Fibroblast of skin of left quadriceps (primary cell): ENCODE measurements around the gene CPAMD8.
"Not testable (repeated sequence)": the region's sequence is repeated elsewhere in the genome, so short reads cannot be mapped to it uniquely, and the experiment has no call there.

Experiments
- DNase-seq, 2 experiments: peaks; one replicate each; pipeline ENCODE4 v3.0.0-alpha.2; 2013; ENCODE audit warnings: low read depth in 2 of 2

The CPAMD8 gene

DNA sequence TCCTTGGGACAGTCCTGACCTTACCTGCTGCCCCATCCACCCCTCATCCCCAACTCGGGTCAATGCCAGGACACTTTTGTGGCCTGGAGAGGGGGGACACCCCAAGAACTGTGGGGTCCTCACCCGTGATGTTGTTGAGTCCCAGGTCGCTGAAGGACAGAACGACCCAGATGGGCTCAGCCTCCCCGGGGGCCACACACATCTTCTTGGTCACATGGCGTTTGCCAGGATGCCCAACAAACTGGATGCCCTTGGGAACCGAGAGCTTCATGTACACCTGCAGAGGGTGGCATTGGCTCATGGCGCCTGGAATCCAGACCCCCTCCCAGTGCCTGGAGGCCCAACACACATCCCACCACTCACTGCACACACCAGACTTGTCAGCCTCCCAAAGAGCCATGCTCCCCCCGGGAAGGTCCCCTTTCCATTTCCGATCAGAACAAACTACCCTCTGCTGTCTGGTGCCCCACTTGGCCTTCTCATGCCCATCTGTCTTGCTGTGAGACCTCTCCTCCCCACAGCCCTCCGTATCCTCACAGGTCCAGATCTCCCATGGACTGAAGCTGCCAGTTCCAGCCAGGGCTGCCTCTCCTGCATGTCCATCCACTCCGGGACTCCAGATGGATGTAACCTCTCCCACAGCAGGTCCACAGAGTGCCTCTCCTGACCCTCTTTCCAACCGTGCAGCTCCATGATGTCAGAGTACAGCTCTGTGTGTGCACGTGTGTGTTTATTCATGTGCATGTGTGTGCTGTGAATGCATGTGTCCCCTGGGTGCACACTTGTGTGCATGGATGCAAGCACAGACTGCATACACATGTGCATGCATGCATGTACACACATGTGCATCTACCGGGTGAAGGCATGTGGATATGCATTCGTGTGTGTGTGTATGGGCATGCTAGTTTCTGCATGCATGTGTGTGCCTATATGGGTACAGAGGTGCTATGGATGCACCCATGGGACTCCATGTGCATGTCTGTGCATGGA is 79.4 kb downstream of the CPAMD8 start:
- no peak for DNase-seq

DNA sequence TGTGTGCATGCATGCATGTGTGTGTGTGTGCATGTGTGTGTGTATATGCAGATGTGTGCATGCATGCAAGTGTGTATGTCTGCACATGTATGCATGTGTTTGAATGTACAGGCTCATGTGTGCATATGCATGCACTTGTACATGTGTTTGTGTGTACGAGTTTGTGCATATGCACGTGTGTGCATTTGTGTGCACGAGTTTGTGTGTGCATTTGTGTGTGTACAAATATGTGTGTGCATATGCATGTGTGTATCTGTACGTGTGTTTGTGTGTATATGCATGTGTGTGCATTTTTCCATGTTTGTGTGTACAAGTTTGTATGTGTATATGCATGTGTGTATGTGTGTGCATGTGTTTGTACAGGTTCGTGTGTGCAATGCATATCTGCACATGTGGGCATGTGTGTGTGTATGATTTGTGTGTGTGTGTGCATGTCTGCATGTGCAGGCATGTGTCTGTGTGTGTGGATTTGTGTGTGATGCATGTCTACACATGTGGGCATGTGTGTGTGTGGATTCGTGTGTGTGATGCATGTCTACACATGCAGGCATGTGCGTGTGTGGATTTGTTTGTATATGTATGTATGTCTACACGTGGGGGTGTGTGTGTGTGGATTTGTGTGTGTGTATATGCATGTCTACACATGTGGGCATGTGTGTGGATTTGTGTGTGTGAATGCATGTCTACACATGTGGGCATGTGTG is 80.7 kb downstream of the CPAMD8 start:
- DNase-seq: no peak

DNA sequence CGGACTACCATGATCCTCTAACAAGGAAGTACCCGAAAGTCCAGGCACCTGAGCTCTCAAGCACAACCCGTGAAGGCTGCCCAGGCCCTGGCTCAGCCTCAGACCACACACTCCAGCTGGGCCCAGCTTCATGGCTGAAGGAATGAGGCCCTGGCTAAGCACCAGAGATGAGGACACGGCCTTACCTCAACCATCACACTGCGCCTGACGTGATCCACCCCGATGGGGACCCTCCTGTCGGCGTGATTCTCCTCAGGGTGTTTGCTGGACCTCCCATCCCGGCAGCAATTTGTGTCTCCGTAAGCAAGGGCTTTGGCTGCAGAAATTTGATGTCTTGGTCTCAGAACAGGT is 81.3 kb downstream of the CPAMD8 start:
- DNase-seq: no peak

DNA sequence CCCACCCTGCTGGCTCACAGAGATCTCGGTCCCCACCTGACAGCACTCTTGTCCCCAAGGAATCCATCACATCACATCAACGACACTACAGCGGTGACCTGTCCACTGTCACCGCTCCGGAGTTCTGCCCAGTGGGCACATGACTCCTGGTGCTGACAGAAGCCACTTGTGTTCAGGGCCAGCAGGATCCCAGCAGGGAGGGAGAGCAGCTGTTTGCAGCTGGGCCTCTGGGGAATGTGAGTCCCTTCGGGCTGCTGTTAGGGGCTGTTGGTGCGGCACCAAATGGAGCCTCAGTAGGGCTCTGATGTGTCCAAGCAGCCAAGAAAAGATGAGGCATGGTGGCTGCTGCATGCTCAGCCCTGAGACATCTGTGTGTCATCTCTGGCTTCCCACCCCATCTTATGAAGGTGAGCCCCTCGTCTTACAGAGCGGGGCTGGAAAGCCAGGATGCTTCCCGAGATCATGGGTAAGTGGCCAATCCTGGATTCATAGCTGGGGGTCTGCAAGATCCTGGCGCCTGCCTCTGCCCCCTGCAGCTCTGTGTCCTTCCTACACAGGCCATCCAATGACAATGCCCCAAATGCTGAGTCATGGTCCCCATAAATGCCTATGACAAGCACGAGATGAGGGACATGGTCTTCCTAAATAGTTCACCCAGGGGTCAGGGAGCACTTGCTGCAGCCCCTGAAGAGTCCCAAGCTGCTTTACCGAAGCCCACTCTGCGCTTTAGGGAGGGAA is 81.8 kb downstream of the CPAMD8 start:
- no peak for DNase-seq

DNA sequence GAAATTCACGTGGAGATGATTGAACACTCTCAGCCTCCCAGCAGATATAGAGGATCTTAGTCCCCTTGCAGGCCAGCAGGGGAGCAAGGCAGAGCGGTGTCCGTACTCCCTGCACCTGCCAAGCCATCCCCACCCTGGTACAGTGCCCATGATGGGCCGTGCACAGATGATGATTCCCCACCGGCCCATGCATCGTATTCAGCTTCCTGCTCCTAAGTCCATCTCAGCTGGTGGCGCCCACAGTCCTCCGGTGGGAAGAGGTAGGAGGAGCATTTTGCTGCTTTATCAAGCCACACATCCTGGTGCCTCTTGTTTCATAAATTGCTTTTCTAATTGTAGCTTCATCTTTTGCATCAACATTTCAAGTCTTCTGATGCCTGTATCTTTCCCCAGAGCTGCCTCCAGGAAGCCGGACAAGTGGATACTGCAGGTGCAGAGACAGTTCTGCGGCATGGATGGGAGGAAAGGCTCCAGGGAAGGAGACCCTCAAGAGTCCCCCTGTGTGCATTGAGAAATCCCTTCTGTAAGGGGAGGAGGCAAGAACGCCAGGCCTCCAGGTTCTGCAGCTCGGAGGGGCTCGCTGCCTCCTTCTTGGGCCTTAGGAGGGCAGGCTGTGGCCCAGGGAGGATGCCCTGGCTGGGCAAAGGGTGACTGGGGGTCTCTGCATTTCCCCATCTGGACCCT is 82.5 kb downstream of the CPAMD8 start:
- DNase-seq: no peak

DNA sequence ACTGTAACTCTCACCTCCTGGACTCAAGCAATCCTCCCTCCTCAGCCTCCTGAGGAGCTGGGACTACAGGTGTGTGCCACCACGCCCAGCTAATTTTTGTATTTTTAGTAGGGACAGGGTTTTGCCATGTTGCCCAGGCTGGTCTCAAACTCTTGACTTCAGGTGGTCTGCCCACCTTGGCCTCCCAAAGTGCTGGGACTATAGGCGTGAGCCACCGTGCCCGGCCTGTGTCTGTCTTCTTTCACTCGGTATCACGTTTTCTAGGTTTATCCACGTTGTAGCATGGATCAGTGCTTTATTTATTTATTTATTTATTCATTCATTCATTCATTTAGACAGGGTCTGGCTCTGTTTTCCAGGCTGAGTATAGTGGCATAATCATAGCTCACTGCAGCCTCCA is 83.5 kb downstream of the CPAMD8 start:
- DNase-seq: not testable (repeated sequence)

DNA sequence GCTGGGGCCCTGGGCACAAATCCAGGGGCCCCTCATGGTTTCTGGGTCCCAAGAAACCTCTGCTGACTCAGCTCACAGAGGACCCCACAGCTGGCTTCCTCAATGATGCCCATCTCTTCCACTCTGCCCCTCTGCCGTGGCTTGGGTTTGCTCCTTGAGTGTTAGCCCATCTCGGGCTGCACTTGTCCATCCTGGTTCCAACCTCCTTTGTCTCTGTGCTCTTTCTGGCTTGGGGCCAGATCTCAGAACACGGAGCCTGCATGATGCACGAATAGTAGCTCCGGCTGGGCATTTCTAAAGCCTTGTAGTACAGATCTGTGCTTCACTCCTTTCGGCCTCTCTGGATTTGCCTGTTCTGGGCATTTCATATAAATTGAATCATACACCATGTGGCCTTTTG is 84.0 kb downstream of the CPAMD8 start:
- no peak for DNase-seq

DNA sequence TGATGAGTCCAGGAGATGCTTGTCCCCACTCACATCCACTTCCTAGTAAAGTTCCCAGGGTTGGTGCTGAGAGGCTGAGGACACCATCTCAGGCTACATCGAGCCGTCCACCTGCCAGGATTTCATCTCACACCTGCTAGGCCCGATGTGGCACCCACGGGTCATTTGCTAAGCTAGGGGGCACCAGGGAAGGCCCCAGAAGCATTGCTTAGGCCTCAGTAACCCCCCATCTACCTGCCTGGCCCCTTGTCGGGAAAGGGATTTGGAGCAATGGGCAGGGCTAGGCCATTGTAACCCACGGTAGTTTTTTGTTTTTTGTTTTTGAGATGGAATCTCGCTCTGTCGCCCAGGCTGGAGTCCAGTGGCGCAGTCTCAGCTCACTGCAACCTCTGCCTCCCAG is 86.0 kb downstream of the CPAMD8 start:
- no peak for DNase-seq

DNA sequence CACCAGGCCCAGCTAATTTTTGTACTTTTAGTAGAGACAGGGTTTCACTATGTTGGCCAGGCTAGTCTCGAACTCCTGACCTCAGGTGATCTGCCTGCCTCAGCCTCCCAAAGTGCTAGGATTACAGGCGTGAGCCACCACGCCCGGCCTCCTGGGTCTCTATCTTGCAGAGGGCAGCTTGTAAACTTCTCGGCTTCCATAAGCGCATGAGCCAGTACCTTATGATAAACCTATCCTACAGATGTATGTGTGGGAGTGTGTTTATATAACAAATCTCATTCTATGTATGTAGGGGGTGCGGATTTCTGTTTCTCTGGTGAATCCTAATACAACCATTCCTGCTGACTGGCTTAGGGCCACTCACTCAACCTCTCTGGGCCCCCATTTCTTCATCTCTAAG is 86.5 kb downstream of the CPAMD8 start:
- not testable (repeated sequence) for DNase-seq

DNA sequence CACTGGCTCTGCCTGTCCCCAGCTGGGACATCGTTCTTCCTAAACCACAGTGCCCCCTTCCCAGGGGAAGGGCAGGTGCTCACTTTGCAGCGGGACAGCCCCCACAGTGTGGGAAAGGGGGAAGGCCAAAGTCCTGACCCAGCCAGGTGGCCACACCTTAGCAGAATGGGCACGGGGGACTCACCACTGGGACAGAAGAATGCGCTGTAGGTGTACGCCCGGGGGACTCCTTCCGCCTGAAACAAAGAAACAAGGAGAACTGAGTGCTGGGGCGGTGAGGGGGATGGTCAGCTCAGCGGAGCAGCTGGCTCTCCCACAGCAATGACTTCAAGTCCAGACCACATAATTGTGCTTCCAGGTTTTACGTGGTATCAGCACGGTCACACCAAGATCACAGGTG is 88.4 kb downstream of the CPAMD8 start:
- no peak for DNase-seq

DNA sequence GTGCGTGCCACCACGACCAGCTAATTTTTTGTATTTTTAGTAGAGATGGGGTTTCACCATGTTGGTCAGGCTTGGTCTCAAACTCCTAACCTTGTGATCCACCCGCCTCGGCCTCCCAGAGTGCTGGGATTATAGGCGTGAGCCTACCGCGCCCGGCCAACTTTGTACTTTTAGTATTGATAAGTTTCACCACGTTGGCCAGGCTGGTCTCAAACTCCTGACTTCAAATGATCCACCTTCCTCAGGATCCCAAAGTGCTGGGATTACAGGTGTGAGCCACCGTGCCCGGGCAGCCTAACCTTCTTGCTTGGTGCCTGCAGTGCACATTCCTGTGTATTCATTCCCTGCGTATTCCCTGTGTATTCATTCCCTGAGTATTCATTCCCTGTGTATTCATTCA is 88.8 kb downstream of the CPAMD8 start:
- not testable (repeated sequence) for DNase-seq

DNA sequence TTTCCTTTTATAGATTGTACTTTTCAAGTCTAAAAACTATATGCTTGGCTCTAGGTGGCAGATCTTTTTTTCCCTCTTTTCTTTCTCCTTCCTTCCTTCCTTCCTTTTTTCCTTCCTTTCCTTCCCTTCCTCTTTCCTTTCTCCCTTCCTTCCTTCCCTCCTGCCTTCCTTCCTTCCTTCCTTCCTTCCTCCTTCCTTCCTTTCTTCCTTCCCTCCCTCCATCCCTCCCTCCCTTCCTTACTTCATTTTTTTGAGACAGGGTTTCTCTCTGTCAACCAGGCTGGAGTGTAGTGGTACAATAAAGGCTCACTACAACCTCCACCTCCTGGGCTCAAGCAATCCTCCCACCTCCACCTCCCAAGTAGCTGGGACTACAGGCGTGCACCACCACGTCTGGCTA is 89.7 kb downstream of the CPAMD8 start:
- DNase-seq: no peak

DNA sequence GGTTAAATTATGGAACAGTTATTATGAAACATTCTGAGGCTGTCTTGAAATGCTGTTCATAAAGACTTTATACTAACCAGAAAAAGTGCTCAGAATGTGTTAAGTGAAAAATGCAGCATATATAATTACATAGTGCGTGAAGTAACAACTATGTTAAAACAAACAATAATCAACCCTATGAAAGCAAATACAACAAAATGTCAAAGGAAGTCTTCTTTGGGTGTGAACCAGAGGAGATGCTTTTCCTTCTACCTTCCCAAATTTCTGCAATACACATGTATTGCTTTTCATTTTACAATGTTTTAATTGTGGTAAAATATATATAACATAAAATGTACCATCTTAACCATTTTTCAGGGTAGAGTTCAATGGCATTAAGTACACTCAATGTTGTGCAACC is 92.1 kb downstream of the CPAMD8 start:
- no peak for DNase-seq

DNA sequence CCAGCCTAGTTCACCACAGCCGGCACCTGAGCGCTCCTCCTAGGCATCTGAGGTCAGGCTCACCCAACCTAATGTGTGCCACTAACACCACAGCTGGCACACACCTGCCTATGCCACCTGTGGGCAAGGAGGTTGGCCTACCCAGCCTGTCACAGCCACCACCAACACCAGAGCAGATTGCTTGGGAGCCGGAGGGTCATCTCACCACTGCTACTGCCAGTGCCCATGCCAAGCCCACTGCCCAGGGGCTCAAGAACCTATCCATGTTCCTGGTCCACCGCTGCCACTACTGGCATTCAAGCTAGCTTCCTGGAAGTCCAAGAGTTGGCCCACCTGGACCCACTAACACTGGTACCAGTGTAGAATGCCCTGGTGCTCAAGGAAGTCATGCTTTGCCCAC is 95.3 kb downstream of the CPAMD8 start:
- DNase-seq: no peak

DNA sequence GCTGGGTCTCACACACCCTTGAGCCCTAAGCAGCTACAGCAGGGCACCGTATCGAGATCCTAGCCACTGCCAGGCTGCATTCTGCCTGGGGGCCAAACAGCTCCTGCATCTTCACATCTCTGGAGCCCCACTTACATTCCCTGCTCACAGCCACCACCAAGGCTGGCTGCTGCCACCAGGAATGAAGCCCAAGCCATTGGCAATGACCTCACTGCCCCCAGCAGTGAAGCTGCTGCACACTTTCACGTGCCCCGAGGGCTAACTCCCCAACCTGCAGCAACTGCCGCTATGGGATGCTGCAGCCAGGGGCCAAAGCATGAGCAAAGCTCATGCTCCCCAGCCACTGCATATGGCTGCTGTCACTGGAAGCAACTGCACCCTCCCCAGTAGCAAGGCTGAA is 95.9 kb downstream of the CPAMD8 start:
- DNase-seq: no peak

DNA sequence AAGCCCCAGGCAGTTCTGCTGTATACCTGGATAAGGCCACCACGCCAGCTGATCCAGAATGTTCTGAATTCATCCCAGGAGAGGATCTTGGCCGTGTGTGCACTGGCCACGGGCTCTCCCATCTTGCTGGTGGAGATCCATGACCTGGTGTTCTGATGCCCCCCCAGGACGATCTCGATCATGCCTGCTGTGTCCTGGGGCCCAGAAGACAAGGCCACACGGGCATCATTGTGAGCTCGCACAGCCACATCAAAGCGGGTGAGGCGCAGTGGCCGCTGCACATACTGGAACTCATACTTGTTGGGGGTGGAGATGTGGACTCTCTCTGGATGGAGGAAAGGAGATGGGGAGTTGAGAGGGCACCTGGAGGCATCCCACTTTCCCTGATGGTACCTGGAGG is 97.7 kb downstream of the CPAMD8 start:
- no peak for DNase-seq

DNA sequence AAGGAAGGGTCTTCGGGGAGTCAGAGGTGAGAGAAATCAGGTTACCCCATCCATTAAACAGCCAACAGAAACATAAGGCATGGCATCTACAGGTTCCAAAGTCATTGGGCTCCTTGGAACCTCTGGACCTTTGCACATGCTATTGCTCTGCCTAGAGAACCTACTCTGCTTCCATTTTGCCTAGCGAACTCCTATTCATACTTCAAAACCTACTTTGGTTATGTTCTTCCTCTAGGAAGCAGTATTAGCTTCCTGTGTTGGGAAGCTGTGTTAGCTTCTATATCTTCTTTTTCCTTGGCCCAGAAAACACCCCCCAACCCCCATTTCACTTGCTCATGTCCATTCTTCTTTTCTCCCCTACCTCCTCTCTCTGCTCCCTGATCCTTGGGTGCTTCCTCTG is 98.3 kb downstream of the CPAMD8 start:
- no peak for DNase-seq

DNA sequence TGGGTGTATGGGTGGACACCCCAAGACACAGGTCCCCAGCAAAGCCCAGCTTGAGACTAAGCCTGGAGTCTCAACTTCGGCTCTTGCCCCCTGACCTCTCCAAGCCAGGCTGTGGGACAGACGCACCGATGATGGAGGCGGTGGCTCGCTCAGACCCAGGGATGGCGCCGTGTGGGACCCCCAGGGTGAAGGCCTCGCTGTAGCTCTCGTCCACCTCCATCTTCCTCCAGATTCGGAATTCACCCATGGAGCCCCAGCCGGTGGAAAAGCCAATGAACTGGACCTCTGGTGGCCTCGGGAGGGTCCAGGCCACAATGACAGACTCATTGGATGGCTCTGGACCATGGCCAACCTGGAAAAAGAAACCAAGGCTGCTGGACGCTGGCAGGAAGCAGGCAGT is 98.7 kb downstream of the CPAMD8 start:
- no peak for DNase-seq

DNA sequence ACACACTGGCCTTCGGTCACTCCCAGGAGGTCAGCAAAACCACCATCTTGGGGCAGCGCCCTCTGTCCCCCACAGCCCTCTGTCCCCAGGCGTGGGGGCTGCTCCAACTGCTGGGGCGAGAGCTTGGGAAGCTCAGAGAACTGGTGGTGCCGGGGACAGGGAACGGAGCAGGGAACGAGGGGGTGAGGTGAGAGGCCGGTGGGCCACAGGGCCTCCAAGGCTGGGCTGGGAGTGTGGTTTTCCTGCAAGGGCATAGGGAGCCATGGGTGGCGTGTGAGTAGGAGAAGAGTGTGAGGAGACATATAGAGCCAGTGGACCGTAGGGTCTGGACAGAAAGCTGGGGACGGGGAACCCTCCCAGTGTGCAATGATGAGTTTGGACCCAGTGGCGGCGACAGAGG is 103.7 kb downstream of the CPAMD8 start:
- DNase-seq: no peak

DNA sequence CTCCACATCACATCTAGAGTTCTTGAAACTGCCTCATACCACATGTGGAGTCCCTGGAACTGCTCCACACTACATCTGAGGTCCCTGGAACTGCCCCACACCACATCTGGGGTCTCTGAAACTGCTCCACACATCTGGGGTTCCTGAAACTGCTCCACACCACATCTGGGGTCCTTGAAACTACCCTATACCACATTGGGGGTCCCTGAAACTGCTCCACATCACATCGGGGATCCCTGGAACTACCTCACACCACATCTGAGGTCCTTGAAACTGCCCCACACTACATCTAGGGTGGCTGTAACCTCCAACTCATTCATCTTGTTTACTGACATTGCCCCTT is 104.0 kb downstream of the CPAMD8 start:
- DNase-seq: no peak

DNA sequence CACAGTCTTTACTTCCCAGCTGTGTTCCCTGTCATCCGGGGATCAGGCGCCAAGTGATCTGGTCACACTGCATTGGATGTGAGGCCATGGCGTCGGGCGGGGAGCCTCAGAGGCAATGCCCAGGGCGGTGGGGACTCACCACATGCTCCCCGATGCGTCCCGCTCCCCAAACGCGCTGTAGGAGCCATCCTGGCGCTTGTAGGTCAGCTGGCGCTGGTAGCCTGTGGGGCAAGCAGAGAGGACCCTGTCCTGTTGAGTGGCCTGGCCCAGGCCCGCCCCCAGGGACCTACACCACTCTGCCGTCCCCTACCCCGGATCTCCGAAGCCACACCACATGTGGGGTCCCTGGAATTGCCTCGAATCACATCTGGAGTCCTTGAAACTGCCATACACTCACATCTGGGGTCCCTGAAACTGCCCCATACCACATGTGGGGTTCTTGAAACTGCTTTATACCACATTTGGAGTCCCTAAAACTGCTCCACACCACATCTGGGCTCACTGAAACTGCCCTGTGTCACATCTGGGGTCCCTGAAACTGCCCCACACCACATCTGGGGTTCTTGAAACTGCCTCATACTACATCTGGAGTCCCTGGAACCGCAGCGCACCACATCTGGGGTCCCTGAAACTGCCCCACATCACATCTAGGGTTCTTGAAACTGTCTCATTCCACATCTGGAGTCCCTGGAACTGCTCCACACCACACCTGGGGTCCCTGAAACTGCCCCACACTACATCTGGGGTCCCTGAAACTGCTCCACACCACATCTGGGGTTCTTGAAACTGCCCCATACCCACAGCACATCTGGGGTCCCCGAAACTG is 104.6 kb downstream of the CPAMD8 start:
- no peak for DNase-seq
